Tibial nerve (tissue), 4 donors: ENCODE measurements around the gene PPP2R5B.

Experiments
- EP300 ChIP-seq, 2 donors: sonication (generic); formaldehyde crosslinking; IDR thresholded peaks; one replicate each; pipeline ENCODE4 v1.6.1; 2017; ENCODE audit warnings: antibody characterized with exemption in 2 of 2, mild to moderate bottlenecking in 1 of 2
- POLR2A ChIP-seq, 2 donors: fragments of 450-650 bp; IDR thresholded peaks; one replicate each; pipeline ENCODE4 v1.6.1; 2017; ENCODE audit warnings: antibody characterized with exemption in 2 of 2, mild to moderate bottlenecking in 2 of 2, moderate library complexity in 2 of 2
- TF ChIP-seq, protein P1 (sequence below), 5 experiments: fragments of 200-600 bp in 3 of 5; fragments of 450-650 bp in 2 of 5; sonication (generic) in 3 of 5; IDR thresholded peaks; one replicate each; pipeline ENCODE4 v1.5.1; 2016 to 2019; ENCODE audit warnings: antibody characterized with exemption in 5 of 5, mild to moderate bottlenecking in 3 of 5, moderate library complexity in 2 of 5

DNA sequence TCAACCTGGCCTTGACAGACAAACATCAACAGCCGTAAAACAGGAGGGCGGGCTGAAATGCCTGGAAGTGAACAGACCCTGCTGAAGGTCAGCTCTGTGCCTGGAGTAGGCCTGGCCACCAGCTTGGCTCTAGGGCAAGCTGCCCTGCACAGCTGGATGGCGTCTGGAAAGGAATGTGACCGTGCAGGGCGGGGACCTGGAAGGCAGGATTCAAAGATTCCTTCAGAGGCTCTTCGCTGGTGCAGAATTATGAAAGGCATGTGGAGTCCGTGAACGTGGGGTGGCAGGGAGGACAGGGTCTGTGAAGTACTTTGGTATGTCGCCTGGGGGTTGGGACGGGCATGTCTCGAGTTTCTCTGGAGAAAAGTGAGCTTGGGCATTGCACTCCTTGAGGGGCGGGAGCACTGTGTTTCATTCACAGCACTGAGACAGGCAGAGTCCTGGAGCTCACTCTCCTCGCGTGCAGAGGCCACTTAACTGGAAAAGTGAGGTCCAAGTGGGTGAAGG is 47.6 kb upstream of the PPP2R5B start:
- TF ChIP-seq, protein P1, sequence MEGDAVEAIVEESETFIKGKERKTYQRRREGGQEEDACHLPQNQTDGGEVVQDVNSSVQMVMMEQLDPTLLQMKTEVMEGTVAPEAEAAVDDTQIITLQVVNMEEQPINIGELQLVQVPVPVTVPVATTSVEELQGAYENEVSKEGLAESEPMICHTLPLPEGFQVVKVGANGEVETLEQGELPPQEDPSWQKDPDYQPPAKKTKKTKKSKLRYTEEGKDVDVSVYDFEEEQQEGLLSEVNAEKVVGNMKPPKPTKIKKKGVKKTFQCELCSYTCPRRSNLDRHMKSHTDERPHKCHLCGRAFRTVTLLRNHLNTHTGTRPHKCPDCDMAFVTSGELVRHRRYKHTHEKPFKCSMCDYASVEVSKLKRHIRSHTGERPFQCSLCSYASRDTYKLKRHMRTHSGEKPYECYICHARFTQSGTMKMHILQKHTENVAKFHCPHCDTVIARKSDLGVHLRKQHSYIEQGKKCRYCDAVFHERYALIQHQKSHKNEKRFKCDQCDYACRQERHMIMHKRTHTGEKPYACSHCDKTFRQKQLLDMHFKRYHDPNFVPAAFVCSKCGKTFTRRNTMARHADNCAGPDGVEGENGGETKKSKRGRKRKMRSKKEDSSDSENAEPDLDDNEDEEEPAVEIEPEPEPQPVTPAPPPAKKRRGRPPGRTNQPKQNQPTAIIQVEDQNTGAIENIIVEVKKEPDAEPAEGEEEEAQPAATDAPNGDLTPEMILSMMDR (IDR thresholded peaks at IDR 0.05), result no peak
- TF ChIP-seq EP300 (IDR thresholded peaks at IDR 0.05) (peak in 1 of 2 donors; percentile 7), POLR2A (IDR thresholded peaks at IDR 0.05) (no peak)
